ENCODE data around the gene RGMA. TPM values are rescaled to one million over a fixed set of nuclear protein-coding genes. Genes with fewer than 3 reads are reported as not detected.

The RGMA gene
- total RNA-seq, 1 experiment from 2014 or later = 3.3 TPM

GRCh38 chr15:93124126-93124525 is 35.1 kb upstream of the RGMA start:
- Histone ChIP-seq H3K4me1 (replicated peaks; ENCODE audit: insufficient read depth) (no peaks in the 10 kb centered on the region), H3K4me3 (no peak overlapping the region), H3K9me2 (ENCODE audit: insufficient read depth) (no peaks in the 10 kb centered on the region), H3K4me2 (no peak overlapping the region), H2AFZ (no peak overlapping the region), H4K20me1 (ENCODE audit: insufficient read depth) (no peaks in the 10 kb centered on the region), H3K27me3 (ENCODE audit: insufficient read depth, low read depth) (peaks cover 79% of the 10 kb centered on the region), H3F3A (ENCODE audit: insufficient read depth, low read depth) (no peaks in the 10 kb centered on the region), H3K79me2 (ENCODE audit: low read depth) (no peaks in the 10 kb centered on the region), H3K9me3 (ENCODE audit: insufficient read depth, low read depth) (no peaks in the 10 kb centered on the region), H3K36me3 (ENCODE audit: low read depth) (no peaks in the 10 kb centered on the region), H3K27ac (no peak overlapping the region)
- CTCF ChIA-PET = interaction anchor here (0.6 kb wide), 1 partner anchor 902 kb away, joined by 4 read pairs; no protein-coding TSS in a partner anchor
- intact Hi-C loops (cut with micrococcal nuclease; ENCODE audit: unreplicated experiment) = no loop called here
- DNase-seq = no peak
- POLR2A ChIA-PET (ENCODE audit: unreplicated experiment) = no interaction called here
- TF ChIP-seq EZH2 (IDR thresholded peaks at IDR 0.05; ENCODE audit: low read depth) (no peak), CTCF (conservative IDR thresholded peaks at IDR 0.05) (no peak)
- BruUV-seq (replicated peaks) = no TSS peak

DNA sequence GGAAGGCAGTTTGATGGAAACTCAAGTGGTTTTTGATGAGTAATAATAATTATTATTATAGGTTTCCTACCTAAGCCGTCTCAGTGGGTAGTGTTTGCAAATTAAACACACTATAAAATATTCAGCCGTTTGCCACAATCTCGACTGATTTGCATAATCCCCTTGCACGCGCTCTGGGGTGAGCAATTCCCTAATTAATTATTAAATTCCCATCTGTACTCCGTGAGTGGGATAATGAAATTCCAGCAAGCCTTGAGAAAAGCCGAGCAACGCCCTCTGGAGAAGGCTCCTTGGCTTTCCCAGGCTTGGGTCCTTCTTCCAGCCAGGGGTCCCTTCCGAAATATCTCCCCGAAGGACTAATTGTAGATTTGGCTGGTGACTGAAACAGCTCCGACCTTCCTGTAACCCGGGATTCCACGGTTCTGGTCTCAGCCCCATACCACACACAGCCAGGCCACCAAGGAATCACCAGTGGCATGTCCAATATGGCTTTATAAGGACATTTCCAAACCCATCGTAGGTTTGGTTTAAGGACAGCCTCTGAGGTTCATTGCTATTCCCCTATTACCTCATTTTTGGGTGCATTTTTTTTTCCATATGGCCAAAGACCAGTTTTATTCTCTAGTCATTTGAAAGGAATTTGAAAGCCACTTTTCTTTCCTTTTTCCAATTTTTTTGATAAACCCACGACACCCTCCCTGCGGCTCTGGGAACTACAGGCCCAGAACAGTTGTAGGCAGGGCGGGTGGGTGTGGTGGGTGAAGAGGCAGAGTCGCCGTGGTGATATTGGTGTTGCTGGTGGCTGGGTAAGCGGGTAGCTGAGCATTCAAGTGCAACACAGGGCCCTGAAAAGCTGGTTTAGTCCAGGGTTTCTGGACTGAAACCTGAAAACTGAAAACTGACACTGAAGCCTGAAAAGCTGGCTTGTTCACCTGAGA is 33.2 kb upstream of the RGMA start:
- Histone ChIP-seq H3K79me2 (ENCODE audit: low read depth) (no peaks in the 10 kb centered on the region), H3K27me3 (ENCODE audit: insufficient read depth, low read depth) (peaks cover 76% of the 10 kb centered on the region), H4K20me1 (ENCODE audit: insufficient read depth) (no peaks in the 10 kb centered on the region), H3K27ac (no peak overlapping the region), H3K36me3 (ENCODE audit: low read depth) (no peaks in the 10 kb centered on the region), H3K4me3 (no peak overlapping the region), H3K9me2 (ENCODE audit: insufficient read depth) (no peaks in the 10 kb centered on the region), H3K4me1 (replicated peaks; ENCODE audit: insufficient read depth) (no peaks in the 10 kb centered on the region), H3K9me3 (ENCODE audit: insufficient read depth, low read depth) (no peaks in the 10 kb centered on the region), H2AFZ (no peak overlapping the region), H3F3A (ENCODE audit: insufficient read depth, low read depth) (no peaks in the 10 kb centered on the region), H3K4me2 (no peak overlapping the region)
- TF ChIP-seq CTCF (conservative IDR thresholded peaks at IDR 0.05) (no peak), EZH2 (IDR thresholded peaks at IDR 0.05; ENCODE audit: low read depth) (no peak)
- POLR2A ChIA-PET (ENCODE audit: unreplicated experiment) = interaction anchor here (0.6 kb wide), 1 partner anchor 59 kb away, joined by 3 read pairs; no protein-coding TSS in a partner anchor
- no TSS peak for BruUV-seq (replicated peaks)
- intact Hi-C loops (cut with micrococcal nuclease; ENCODE audit: unreplicated experiment) = no loop called here
- CTCF ChIA-PET = no interaction called here
- DNase-seq = no peak

DNA sequence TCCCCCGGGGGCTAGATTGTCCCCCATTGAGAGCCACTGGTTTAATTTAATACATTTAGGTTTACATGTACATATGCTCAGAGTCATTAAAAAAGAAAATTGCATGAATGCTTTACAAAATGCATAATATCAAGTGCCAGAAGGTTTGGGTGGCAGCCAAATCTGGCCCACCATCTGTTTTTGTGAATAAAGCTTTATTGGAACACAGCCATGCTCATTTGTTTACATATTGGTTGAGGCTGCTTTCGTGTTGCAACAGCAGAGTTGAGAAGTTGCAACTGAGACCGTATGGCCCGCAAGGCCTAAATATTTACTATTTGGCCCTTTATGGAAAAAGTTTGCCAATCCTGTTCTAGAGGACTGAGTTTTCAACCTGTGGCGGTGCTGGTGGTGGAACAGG is 32.1 kb upstream of the RGMA start:
- Histone ChIP-seq H3K4me1 (replicated peaks; ENCODE audit: insufficient read depth) (no peaks in the 10 kb centered on the region), H2AFZ (no peak overlapping the region), H3K4me3 (no peak overlapping the region), H3K9me3 (ENCODE audit: insufficient read depth, low read depth) (no peaks in the 10 kb centered on the region), H3K4me2 (no peak overlapping the region), H3K36me3 (ENCODE audit: low read depth) (no peaks in the 10 kb centered on the region), H3K9me2 (ENCODE audit: insufficient read depth) (no peaks in the 10 kb centered on the region; the same call in 1 of the 2 replicates), H3K27me3 (ENCODE audit: insufficient read depth, low read depth) (peaks cover 76% of the 10 kb centered on the region), H3K79me2 (ENCODE audit: low read depth) (no peaks in the 10 kb centered on the region), H4K20me1 (ENCODE audit: insufficient read depth) (no peaks in the 10 kb centered on the region), H3K27ac (no peak overlapping the region), H3F3A (ENCODE audit: insufficient read depth, low read depth) (no peaks in the 10 kb centered on the region)
- intact Hi-C loops (cut with micrococcal nuclease; ENCODE audit: unreplicated experiment) = no loop called here
- no peak for TF ChIP-seq CTCF (conservative IDR thresholded peaks at IDR 0.05)
- TF ChIP-seq EZH2 (IDR thresholded peaks at IDR 0.05; ENCODE audit: low read depth) = no peak
- CTCF ChIA-PET = no interaction called here
- no peak for DNase-seq
- BruUV-seq (replicated peaks) = no TSS peak
- POLR2A ChIA-PET (ENCODE audit: unreplicated experiment) = no interaction called here

All from PC-9 (cell line).